K562 (cell line): Measurements from ENCODE around the gene ALDH16A1. TPM values are rescaled to one million over a fixed set of nuclear protein-coding genes. Genes with fewer than 3 reads are reported as not detected.

ENCODE experiments used
- ATAC-seq: fragments of 200-7000 bp; cut with Tn5 transposase; 3 replicates; pipeline ENCODE4 v1.9.1; 2020; ENCODE audit warnings: moderate library complexity
- BruUV-seq: library from RNA; stranded (reverse); fragments of 400-500 nt; replicated peaks from 2 replicates; lab custom pipeline; 2021; lab: Mats Ljungman, UMichigan
- CTCF ChIA-PET: fragments of 300-600 bp; formaldehyde crosslinking; extraction: SDS; loops from one replicate; lab custom pipeline; 2021; ENCODE audit warnings: low intra/inter-chr PET ratio; lab: Yijun Ruan, JAX
- POLR2A ChIA-PET: fragments of 300-600, 350-650 bp; sonication (Branson Sonifier 250); formaldehyde crosslinking; extraction: SDS; loops from one replicate; lab custom pipeline; 2021; ENCODE audit warnings: antibody characterized with exemption, inconsistent platforms; lab: Yijun Ruan, JAX
- DNase-seq, 4 experiments: peaks; one replicate each; pipeline versions ENCODE4 v3.0.0 to v3.0.0-alpha.2; 2011 to 2018; ENCODE audit warnings: low spot score in 3 of 4, mixed read lengths in 3 of 4; ENCODE audit errors: extremely low read depth in 1 of 4
- FAIRE-seq: peaks from 2 replicates; lab custom pipeline; 2011; peaks lifted over from hg19 to GRCh38; lab: Jason Lieb, UNC
- H2AFZ ChIP-seq: 2 replicates; pipeline ENCODE4 v1.6.0; 2011; ENCODE audit warnings: low read depth, low read length, control low read depth, inconsistent platforms
- H3K27ac ChIP-seq: fragments of 200-600 bp; 3 replicates; pipeline ENCODE4 v1.8.0; 2011; ENCODE audit warnings: low read depth, mild to moderate bottlenecking, control low read depth, inconsistent platforms, low read length, moderate library complexity, mixed read lengths; ENCODE audit errors: extremely low read depth
- H3K27me3 ChIP-seq, 2 experiments: fragments of 300-600 bp in 1 of 2; 2 replicates in 1 of 2; 3 replicates in 1 of 2; pipeline versions ENCODE4 v1.6.0 to v1.8.0; 2011; ENCODE audit warnings: inconsistent platforms in 2 of 2, low read length in 2 of 2, mild to moderate bottlenecking in 1 of 2, mixed read lengths in 1 of 2, moderate library complexity in 1 of 2; ENCODE audit not compliant: control insufficient read depth in 2 of 2, insufficient read depth in 2 of 2
- H3K36me3 ChIP-seq: fragments of 300-600 bp; 3 replicates; pipeline ENCODE4 v1.8.0; 2011; ENCODE audit warnings: mild to moderate bottlenecking, low read length, inconsistent platforms; ENCODE audit not compliant: control insufficient read depth, insufficient read depth
- H3K4me1 ChIP-seq, 2 experiments: fragments of 200-600 bp in 1 of 2; replicated peaks in 1 of 2; 2 replicates in 1 of 2; 3 replicates in 1 of 2; pipeline versions ENCODE4 v1.5.1 to v1.8.0; 2011; ENCODE audit warnings: inconsistent platforms in 2 of 2, low read length in 2 of 2, mild to moderate bottlenecking in 1 of 2, mixed read lengths in 1 of 2, moderate library complexity in 1 of 2; ENCODE audit not compliant: control insufficient read depth in 2 of 2, insufficient read depth in 2 of 2
- H3K4me2 ChIP-seq: 2 replicates; pipeline ENCODE4 v1.6.1; 2011; ENCODE audit warnings: low read length, control low read depth, inconsistent platforms, mixed read lengths; ENCODE audit not compliant: insufficient read depth
- H3K4me3 ChIP-seq: fragments of 200-600 bp; sonication (generic), shearing (Covaris generic); 2 replicates; pipeline ENCODE4 v1.5.1; 2016; ENCODE audit warnings: control low read depth, inconsistent platforms
- H3K79me2 ChIP-seq: fragments of 200-600 bp; 3 replicates; pipeline ENCODE4 v1.8.0; 2011; ENCODE audit warnings: low read length, inconsistent platforms; ENCODE audit not compliant: control insufficient read depth, insufficient read depth
- H3K9ac ChIP-seq, 2 experiments: 2 replicates each; pipeline versions ENCODE4 v1.6.0 to v1.6.1; 2011; ENCODE audit warnings: low read depth in 2 of 2, low read length in 2 of 2, control low read depth in 1 of 2, inconsistent platforms in 1 of 2, mild to moderate bottlenecking in 1 of 2, mixed read lengths in 1 of 2; ENCODE audit not compliant: insufficient read depth in 1 of 2
- H3K9me1 ChIP-seq: one replicate; pipeline ENCODE4 v1.6.0; 2011; ENCODE audit warnings: inconsistent platforms, mild to moderate bottlenecking, low read length, moderate library complexity; ENCODE audit not compliant: control insufficient read depth, insufficient read depth
- H3K9me3 ChIP-seq: replicated peaks from 2 replicates; pipeline ENCODE4 v1.5.1; 2011; ENCODE audit warnings: low read depth, low read length, inconsistent platforms; ENCODE audit not compliant: control insufficient read depth, insufficient read depth
- H4K20me1 ChIP-seq: replicated peaks from 2 replicates; pipeline ENCODE4 v1.6.1; 2011; ENCODE audit warnings: low read length, inconsistent platforms, mixed read lengths; ENCODE audit not compliant: control insufficient read depth, insufficient read depth
- BMI1 ChIP-seq: fragments of 150-350 bp; IDR thresholded peaks from 2 replicates; pipeline ENCODE4 v1.6.1; 2014; ENCODE audit warnings: low read length
- BRF1 ChIP-seq: IDR thresholded peaks from 3 replicates; pipeline ENCODE4 v1.6.1; 2011; ENCODE audit warnings: borderline replicate concordance, mild to moderate bottlenecking; ENCODE audit not compliant: insufficient read length; ENCODE audit errors: extremely low read depth
- CBX2 ChIP-seq: fragments of 200-600 bp; sonication (generic); IDR thresholded peaks from one replicate; pipeline ENCODE4 v1.6.1; 2012; ENCODE audit warnings: mild to moderate bottlenecking, low read length, inconsistent platforms; ENCODE audit not compliant: insufficient read depth, poor library complexity, severe bottlenecking
- DPF2 ChIP-seq: fragments of 450-650 bp; IDR thresholded peaks from 2 replicates; pipeline ENCODE4 v1.6.1; 2016
- FOXK1 ChIP-seq: sonication (generic); formaldehyde crosslinking; IDR thresholded peaks from 2 replicates; pipeline ENCODE4 v1.8.0; 2022; ENCODE audit warnings: missing genetic modification reagents, mild to moderate bottlenecking, borderline replicate concordance
- GABPB1 ChIP-seq: sonication (generic); formaldehyde crosslinking; IDR thresholded peaks from 2 replicates; pipeline ENCODE4 v1.8.0; 2022; ENCODE audit warnings: mild to moderate bottlenecking, missing genetic modification reagents
- KDM5B ChIP-seq: fragments of 200-600 bp; sonication (generic); IDR thresholded peaks from 2 replicates; pipeline ENCODE4 v1.6.1; 2012; ENCODE audit warnings: low read depth, mild to moderate bottlenecking, moderate library complexity, low read length, control low read depth, inconsistent platforms; ENCODE audit not compliant: insufficient replicate concordance
- NCOA4 ChIP-seq: fragments of 450-650 bp; IDR thresholded peaks from 2 replicates; pipeline ENCODE4 v1.6.1; 2018; ENCODE audit warnings: mild to moderate bottlenecking; ENCODE audit not compliant: partially characterized antibody
- NFIC ChIP-seq: fragments of 450-650 bp; IDR thresholded peaks from 2 replicates; pipeline ENCODE4 v1.6.1; 2017; ENCODE audit warnings: mild to moderate bottlenecking, inconsistent platforms
- PHTF2 ChIP-seq: fragments of 250-450 bp; sonication (Bioruptor Pico); IDR thresholded peaks from 2 replicates; pipeline ENCODE4 v1.5.0; 2021; ENCODE audit warnings: mild to moderate bottlenecking
- TSC22D4 ChIP-seq: fragments of 450-650 bp; IDR thresholded peaks from 2 replicates; pipeline ENCODE4 v1.6.1; 2016; ENCODE audit warnings: missing genetic modification characterization, missing biosample characterization, control low read depth
- ZNF143 ChIP-seq: sonication (generic); formaldehyde crosslinking; IDR thresholded peaks from 2 replicates; pipeline ENCODE4 v1.9.0; 2022; ENCODE audit warnings: mild to moderate bottlenecking, missing genetic modification reagents
- ZNF253 ChIP-seq: fragments of 250-450 bp; sonication (Bioruptor Pico); conservative IDR thresholded peaks from 2 replicates; pipeline ENCODE4 v1.6.1; 2021; ENCODE audit warnings: mild to moderate bottlenecking
- ZNF41 ChIP-seq: fragments of 250-450 bp; sonication (Bioruptor Pico); conservative IDR thresholded peaks from 2 replicates; pipeline ENCODE4 v1.4.0; 2020; ENCODE audit warnings: mild to moderate bottlenecking
- ZNF586 ChIP-seq: fragments of 450-650 bp; formaldehyde crosslinking; conservative IDR thresholded peaks from 2 replicates; pipeline ENCODE4 v1.4.0; 2020; ENCODE audit warnings: mild to moderate bottlenecking, moderate library complexity
- WGBS: fragments of 100-300 bp; shearing (Covaris generic); methylation state at CpG from one replicate; pipeline ENCODE4 v1.1.6; 2016; ENCODE audit warnings: low coverage, mixed read lengths; ENCODE audit not compliant: insufficient coverage; ENCODE audit errors: missing lambda C conversion rate; 5-methylcytosine and 5-hydroxymethylcytosine counted together
- in situ Hi-C: fragments of 300-500 bp; cut with MboI; formaldehyde crosslinking; loops from 4 replicates; pipeline ENCODE4 v1.15.0; 2018; ENCODE audit warnings: inconsistent platforms, mixed read lengths
- intact Hi-C: fragments of 100-400 bp; cut with micrococcal nuclease; formaldehyde crosslinking; loops from 2 replicates; pipeline ENCODE4 v1.14.2; 2022
- polyA plus RNA-seq, 8 experiments: library from polyadenylated mRNA; depleted of rRNA in 4 of 8; stranded (reverse) in 5 of 8; unstranded in 3 of 8; fragments of >200 nt; fragmentation: Nextera tagmentation in 2 of 8; fragmentation: Illumina TruSeq in 1 of 8; extraction: Ambion mirVana in 2 of 8; extraction: Trizol in 1 of 8; gene quantifications; 2 replicates each; pipeline versions ENCODE4 v1.2.1 to v1.2.3, GENCODE V29; 2011 to 2014; ENCODE audit warnings: inconsistent platforms in 1 of 8, missing spikeins in 1 of 8
- total RNA-seq, 7 experiments: library from RNA; depleted of rRNA in 6 of 7; stranded (reverse); fragments of >200 nt in 6 of 7; fragmentation: Illumina TruSeq in 2 of 7; extraction: Trizol in 2 of 7; gene quantifications; 2 replicates each; pipeline versions ENCODE4 v1.2.1 to v1.2.3, GENCODE V29; 2011 to 2021; ENCODE audit warnings: low replicate concordance in 1 of 7
- TF ChIP-seq, protein P1 (sequence below), 2 experiments: IDR thresholded peaks; 2 replicates each; pipeline ENCODE4 v1.6.1; 2012; ENCODE audit warnings: improper control_type of control experiment in 2 of 2, low read depth in 2 of 2, low read length in 2 of 2, borderline replicate concordance in 1 of 2
- TF ChIP-seq, protein P2 (sequence below): fragments of 450-650 bp; formaldehyde crosslinking; IDR thresholded peaks from 2 replicates; pipeline ENCODE4 v1.4.0; 2020; ENCODE audit warnings: mild to moderate bottlenecking, moderate library complexity
- TF ChIP-seq, protein P3 (sequence below): fragments of 250-450 bp; sonication (Bioruptor Pico); IDR thresholded peaks from 2 replicates; pipeline ENCODE4 v1.5.0; 2021

Gene ALDH16A1
- total and polyA plus RNA-seq, 9 of the 15 experiments (the other 6 are each of a cell fraction or from before 2014, with no cell fraction given) = 2.2 to 52.2 (median 7.6) TPM

DNA sequence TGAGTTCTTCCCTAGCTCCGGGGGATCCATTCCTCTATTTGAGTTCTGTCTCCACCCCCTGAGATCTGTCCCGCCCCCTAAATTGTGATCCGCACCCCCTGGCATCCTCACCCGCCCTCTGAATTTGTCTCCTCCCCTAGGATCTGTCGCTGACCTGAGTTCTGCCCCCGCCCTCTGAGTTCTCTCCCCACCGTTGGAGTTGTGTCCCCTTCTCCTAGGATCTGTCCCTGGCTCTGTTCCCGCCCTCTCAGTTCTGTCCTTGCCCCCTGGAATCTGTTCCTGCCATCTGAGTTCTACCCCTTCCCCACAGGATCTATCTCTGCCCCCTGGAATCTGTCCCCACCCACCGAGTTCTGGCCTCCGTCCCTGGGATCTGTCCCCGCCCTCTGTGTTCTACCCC is 10.7 kb upstream of the ALDH16A1 start:
- H3K79me2 ChIP-seq = no peaks in the 10 kb centered on the region
- ChIA-PET POLR2A (interaction anchor here (1.3 to 3.7 kb wide), 2 partner anchors 11 to 46 kb away, joined by 3 to 14 read pairs; no protein-coding TSS in a partner anchor), CTCF (interaction anchor here (0.7 to 3.1 kb wide), 2 partner anchors 50 to 238 kb away, joined by 3 to 59 read pairs; no protein-coding TSS in a partner anchor)
- peak overlapping the region; percentile 87 for H3K4me2 ChIP-seq
- intact Hi-C loops (loop anchor here (2.0 to 10.0 kb wide), 3 partner anchors 20 to 290 kb away; partner anchors contain the start of gene PTH2), in situ Hi-C loops (no loop called here)
- H2AFZ ChIP-seq = peak overlapping the region; percentile 97
- no peak; the same call in 2 of the 3 replicates for ATAC-seq
- no peak for DNase-seq
- H3K4me1 ChIP-seq = peaks cover 25 to 47% of the 10 kb centered on the region in 2 experiments; a peak in 4 of 5 replicates
- no peaks in the 10 kb centered on the region for H3K9me1 ChIP-seq
- FAIRE-seq = no peak
- H3K36me3 ChIP-seq = peaks cover 12% of the 10 kb centered on the region; the same call in 1 of the 3 replicates
- 0% methylated on average over 7 of the region's 11 CpGs for WGBS
- peak overlapping the region; percentile 58; the same call in 2 of the 3 replicates for H3K27ac ChIP-seq
- H4K20me1 ChIP-seq = no peaks in the 10 kb centered on the region
- no TSS peak for BruUV-seq
- no peaks in the 10 kb centered on the region for H3K9me3 ChIP-seq
- H3K9ac ChIP-seq = peak overlapping the region in 1 of 2 experiments; percentile 89; a peak in 1 of 4 replicates
- TF ChIP-seq GABPB1 (CRISPR knock-in tag) (no peak), ZNF143 (no peak), ZNF41 (CRISPR knock-in tag) (no peak), BMI1 (no peak), NCOA4 (no peak), BRF1 (no peak), ZNF586 (CRISPR knock-in tag) (no peak), DPF2 (no peak), ZNF253 (CRISPR knock-in tag) (no peak), PHTF2 (no peak), NFIC (no peak), CBX2 (no peak), KDM5B (no peak), TSC22D4 (tag) (no peak), FOXK1 (no peak)
- TF ChIP-seq, protein P1, sequence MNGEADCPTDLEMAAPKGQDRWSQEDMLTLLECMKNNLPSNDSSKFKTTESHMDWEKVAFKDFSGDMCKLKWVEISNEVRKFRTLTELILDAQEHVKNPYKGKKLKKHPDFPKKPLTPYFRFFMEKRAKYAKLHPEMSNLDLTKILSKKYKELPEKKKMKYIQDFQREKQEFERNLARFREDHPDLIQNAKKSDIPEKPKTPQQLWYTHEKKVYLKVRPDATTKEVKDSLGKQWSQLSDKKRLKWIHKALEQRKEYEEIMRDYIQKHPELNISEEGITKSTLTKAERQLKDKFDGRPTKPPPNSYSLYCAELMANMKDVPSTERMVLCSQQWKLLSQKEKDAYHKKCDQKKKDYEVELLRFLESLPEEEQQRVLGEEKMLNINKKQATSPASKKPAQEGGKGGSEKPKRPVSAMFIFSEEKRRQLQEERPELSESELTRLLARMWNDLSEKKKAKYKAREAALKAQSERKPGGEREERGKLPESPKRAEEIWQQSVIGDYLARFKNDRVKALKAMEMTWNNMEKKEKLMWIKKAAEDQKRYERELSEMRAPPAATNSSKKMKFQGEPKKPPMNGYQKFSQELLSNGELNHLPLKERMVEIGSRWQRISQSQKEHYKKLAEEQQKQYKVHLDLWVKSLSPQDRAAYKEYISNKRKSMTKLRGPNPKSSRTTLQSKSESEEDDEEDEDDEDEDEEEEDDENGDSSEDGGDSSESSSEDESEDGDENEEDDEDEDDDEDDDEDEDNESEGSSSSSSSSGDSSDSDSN (IDR thresholded peaks at IDR 0.05; ENCODE audit: borderline replicate concordance in 1 of 2, low read depth in 2 of 2, low read length in 2 of 2) = no peak
- TF ChIP-seq, protein P2, sequence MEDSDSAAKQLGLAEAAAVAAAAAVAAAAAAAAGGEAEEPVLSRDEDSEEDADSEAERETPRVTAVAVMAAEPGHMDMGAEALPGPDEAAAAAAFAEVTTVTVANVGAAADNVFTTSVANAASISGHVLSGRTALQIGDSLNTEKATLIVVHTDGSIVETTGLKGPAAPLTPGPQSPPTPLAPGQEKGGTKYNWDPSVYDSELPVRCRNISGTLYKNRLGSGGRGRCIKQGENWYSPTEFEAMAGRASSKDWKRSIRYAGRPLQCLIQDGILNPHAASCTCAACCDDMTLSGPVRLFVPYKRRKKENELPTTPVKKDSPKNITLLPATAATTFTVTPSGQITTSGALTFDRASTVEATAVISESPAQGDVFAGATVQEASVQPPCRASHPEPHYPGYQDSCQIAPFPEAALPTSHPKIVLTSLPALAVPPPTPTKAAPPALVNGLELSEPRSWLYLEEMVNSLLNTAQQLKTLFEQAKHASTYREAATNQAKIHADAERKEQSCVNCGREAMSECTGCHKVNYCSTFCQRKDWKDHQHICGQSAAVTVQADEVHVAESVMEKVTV (CRISPR knock-in tag) = no peak
- TF ChIP-seq, protein P3, sequence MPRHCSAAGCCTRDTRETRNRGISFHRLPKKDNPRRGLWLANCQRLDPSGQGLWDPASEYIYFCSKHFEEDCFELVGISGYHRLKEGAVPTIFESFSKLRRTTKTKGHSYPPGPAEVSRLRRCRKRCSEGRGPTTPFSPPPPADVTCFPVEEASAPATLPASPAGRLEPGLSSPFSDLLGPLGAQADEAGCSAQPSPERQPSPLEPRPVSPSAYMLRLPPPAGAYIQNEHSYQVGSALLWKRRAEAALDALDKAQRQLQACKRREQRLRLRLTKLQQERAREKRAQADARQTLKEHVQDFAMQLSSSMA (CRISPR knock-in tag) = no peak
- TF ChIP-seq, all 486 proteins: peak for 0
- Histone ChIP-seq H3K4me3 (peak overlapping the region; percentile 84), H3K27me3 (peaks cover 7 to 19% of the 10 kb centered on the region in 2 experiments; a peak in 4 of 5 replicates)
